Measurements from ENCODE around the gene GPR89A.

GPR89A gene

DNA sequence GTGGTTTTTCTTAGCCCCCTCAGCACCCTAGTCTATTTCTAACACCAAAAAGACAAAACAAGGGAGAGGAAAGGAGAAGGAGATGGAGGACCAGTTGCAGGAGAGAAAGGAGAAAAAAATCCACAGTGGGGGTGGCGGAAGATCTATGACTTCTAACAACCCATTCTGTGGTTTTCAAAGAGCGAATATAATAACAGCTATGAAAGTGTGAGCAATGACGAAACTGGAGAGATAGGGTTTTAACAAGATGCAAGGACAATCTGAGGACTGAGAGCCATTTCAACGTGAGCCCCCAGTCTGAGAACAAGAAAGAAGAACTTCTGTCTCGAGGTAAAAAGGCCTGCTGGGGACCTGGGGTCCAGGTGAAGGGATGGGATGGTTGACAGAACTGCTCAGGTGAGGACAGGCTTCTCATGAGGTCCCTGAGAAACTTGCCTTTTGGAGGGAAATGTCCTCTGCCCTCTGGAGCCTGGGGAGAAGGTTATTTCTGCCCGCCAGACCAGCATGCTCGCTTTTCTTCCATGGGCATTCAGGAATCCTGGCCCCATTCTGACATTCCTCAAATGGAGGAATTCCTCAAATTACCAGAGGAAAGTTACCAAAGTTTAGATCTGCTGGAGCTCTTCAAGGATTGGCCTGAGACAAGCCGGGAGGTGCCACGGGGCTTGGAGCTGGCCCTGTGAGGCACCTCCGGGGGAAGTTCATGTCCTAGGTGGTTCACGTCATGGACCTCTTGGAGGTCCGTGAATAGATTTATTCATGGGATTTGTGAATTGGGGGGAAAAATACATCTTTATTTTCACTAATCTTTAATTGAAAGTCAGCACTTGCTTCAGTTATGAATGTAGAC is 111.7 kb downstream of the GPR89A start, which contains the start of gene CD160:
Gene CD160, plus strand, starts transcription at position 270 of the 850 bp plus-strand sequence. CDS start 8,829 bp downstream, outside the sequence.
- no peak for DNase-seq
